Right lobe of liver (tissue), 6 donors: ENCODE results near the gene CHAF1A. TPM values are rescaled to one million over a fixed set of nuclear protein-coding genes. Genes with fewer than 3 reads are reported as not detected.

Experiments
- ATAC-seq, 4 donors: fragments of 200-7000 bp; cut with Tn5 transposase; one replicate each; pipeline ENCODE4 v1.9.1; 2020; ENCODE audit warnings: mild to moderate bottlenecking in 4 of 4, moderate library complexity in 4 of 4
- DNase-seq, 3 donors: peaks; one replicate each; pipeline ENCODE4 v3.0.0-alpha.2; 2020
- H3K27ac ChIP-seq, 3 donors: fragments of 200-600 bp; one replicate each; pipeline ENCODE4 v1.8.0; 2022
- H3K27me3 ChIP-seq, 2 donors: fragments of 200-600 bp; one replicate each; pipeline ENCODE4 v1.8.0; 2022
- H3K36me3 ChIP-seq, 4 donors: fragments of 200-600 bp; sonication (generic) in 1 of 4; one replicate each; pipeline versions ENCODE4 v1.5.1 to v1.8.0; 2017 to 2022; ENCODE audit warnings: control low read depth in 1 of 4
- H3K4me1 ChIP-seq, 4 donors: fragments of 200-600 bp; sonication (generic) in 1 of 4; one replicate each; pipeline versions ENCODE4 v1.5.1 to v1.8.0; 2017 to 2022; ENCODE audit warnings: control low read depth in 1 of 4
- H3K4me3 ChIP-seq, 3 donors: fragments of 200-600 bp; one replicate each; pipeline ENCODE4 v1.8.0; 2022
- H3K9me3 ChIP-seq, 4 donors: fragments of 200-600 bp; sonication (generic) in 1 of 4; one replicate each; pipeline versions ENCODE4 v1.5.1 to v1.8.0; 2017 to 2022; ENCODE audit warnings: control low read depth in 1 of 4
- POLR2A ChIP-seq: fragments of 450-650 bp; IDR thresholded peaks from one replicate; pipeline ENCODE4 v1.6.1; 2017; ENCODE audit warnings: antibody characterized with exemption, mild to moderate bottlenecking
- WGBS: methylation state at CpG from one replicate; pipeline ENCODE4 v1.1.6; 2018; ENCODE audit warnings: low coverage, low lambda C conversion rate; ENCODE audit not compliant: insufficient coverage; ENCODE audit errors: missing lambda C conversion rate; 5-methylcytosine and 5-hydroxymethylcytosine counted together
- intact Hi-C, 2 donors: fragments of 100-400 bp; cut with DNase I; formaldehyde crosslinking; loops; one replicate each; pipeline versions ENCODE4 v1.11.2 to v1.14.1; 2022
- total RNA-seq, 6 experiments: library from RNA; depleted of rRNA in 2 of 6; stranded (reverse); fragments of >200 nt in 2 of 6; fragmentation: NEBNext Ultra II Directional in 3 of 6; extraction: Animal tissue kit (Norgen Biotek cat#: 25700) in 3 of 6; gene quantifications; one replicate each; pipeline versions ENCODE4 v1.1.0 to v1.2.4, GENCODE V29; 2016 to 2023
- TF ChIP-seq, protein P1 (sequence below), 4 donors: fragments of 200-600 bp in 3 of 4; fragments of 450-650 bp in 1 of 4; IDR thresholded peaks; one replicate each; pipeline versions ENCODE4 v1.5.1 to v1.8.0; 2016 to 2022; ENCODE audit warnings: antibody characterized with exemption in 4 of 4, mild to moderate bottlenecking in 2 of 4
- donor health status: DM: no; HTN: yes; CAD: no.
- donor health status: DM: no; HTN: no; CAD: no.
- donor health status: DM: no; HTN: no; CAD: no.
- donor health status: DM: no; HTN: yes; CAD: no.
- donor health status: DM: no; HTN: yes; CAD: no.

CHAF1A gene
- total RNA-seq, 6 experiments from 2014 or later: 3.1 to 9.2 (median 3.5) TPM

DNA sequence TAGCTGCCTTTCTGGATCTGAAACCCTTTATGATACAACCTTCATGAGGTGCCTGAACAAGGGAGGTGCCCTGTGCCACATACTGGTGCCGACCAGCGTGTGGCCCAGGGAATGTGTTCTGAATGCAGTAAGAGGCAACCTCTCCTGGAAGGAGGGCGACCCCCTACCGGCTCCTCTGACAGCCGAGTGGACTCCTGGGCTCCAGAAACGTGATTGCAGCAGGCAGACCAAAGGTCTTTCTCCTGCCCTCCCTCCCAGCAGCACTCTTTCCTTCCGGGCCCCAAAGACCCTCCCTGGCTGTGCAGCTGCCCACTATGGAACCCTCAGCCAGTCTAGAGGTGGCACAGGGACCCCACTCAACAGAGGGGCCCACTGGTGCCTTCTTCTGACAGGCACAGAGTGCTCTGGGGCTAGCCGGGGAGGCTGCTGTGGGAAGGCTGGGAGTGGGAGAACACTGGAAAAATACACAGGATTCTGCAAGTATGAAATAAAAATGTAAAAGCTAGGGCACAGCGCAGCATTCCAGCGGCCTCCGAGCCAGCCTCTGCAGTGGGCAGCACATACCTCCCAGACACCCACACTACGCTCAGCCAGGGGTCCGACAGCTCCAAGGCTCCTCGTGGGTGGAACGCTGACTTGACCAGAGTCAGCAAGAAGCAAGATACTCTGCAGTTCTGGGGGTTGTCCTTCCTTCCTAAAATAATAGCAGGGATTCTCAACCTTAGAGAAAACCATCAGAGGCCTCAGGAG is 17.0 kb upstream of the CHAF1A start:
- intact Hi-C loops: no loop called here
- DNase-seq: no peak
- 56% methylated on average over 11 of the region's 15 CpGs for WGBS
- TF ChIP-seq, protein P1, sequence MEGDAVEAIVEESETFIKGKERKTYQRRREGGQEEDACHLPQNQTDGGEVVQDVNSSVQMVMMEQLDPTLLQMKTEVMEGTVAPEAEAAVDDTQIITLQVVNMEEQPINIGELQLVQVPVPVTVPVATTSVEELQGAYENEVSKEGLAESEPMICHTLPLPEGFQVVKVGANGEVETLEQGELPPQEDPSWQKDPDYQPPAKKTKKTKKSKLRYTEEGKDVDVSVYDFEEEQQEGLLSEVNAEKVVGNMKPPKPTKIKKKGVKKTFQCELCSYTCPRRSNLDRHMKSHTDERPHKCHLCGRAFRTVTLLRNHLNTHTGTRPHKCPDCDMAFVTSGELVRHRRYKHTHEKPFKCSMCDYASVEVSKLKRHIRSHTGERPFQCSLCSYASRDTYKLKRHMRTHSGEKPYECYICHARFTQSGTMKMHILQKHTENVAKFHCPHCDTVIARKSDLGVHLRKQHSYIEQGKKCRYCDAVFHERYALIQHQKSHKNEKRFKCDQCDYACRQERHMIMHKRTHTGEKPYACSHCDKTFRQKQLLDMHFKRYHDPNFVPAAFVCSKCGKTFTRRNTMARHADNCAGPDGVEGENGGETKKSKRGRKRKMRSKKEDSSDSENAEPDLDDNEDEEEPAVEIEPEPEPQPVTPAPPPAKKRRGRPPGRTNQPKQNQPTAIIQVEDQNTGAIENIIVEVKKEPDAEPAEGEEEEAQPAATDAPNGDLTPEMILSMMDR (IDR thresholded peaks at IDR 0.05): no peak
- TF ChIP-seq POLR2A: no peak
- Histone ChIP-seq H3K4me1 (peaks cover 0 to 46% (median 23%) of the 10 kb centered on the region in 4 donors), H3K36me3 (peaks cover 0 to 10% (median 3%) of the 10 kb centered on the region in 4 donors), H3K27ac (peak overlapping the region in 2 of 3 donors; percentile 18 to 24), H3K27me3 (no peaks in the 10 kb centered on the region), H3K4me3 (no peak overlapping the region), H3K9me3 (no peaks in the 10 kb centered on the region)
- no peak for ATAC-seq

DNA sequence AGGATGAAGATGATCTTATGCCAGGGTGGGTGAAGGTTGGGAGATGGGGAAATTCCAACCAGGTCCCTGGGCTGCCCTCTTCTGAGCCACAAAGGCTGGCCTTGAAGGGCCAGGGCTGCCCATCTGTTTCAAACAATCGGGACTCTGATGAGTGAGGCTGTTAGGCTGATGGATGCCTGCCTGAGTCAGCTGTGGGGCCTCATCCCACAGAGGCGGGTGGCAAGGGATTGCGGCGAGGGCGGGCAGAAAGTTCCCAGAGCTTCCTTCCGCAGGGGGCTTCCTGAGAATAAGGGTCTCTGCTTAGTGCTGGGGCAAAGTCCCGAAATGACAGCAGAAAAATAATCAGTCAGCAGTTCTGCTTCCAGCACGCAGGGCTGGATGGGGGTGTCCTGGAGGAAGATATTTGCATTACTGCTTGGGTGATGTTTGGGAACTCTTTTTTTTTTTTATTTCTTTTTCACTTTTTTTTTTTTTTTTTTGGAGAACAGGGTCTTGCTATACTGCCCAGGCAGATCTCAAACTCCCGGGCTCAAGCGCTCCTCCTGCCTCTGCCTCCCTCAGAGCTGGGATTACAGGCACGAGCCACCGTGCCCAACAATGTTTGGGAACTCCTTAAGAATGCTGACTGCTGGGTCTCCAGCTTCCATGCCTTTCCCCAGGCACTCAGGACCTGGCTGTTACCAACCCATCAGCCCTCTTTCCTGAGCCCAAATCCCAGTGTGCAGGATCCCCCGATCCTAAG is 16.2 kb upstream of the CHAF1A start:
- ATAC-seq (no peak), DNase-seq (no peak)
- no peak overlapping the region for H3K4me3 ChIP-seq
- H3K27me3 ChIP-seq: no peaks in the 10 kb centered on the region
- no peaks in the 10 kb centered on the region for H3K9me3 ChIP-seq
- peaks cover 0 to 52% (median 29%) of the 10 kb centered on the region in 4 donors for H3K4me1 ChIP-seq
- H3K36me3 ChIP-seq: peaks cover 0 to 10% (median 3%) of the 10 kb centered on the region in 4 donors
- intact Hi-C loops: no loop called here
- TF ChIP-seq, protein P1 (IDR thresholded peaks at IDR 0.05): peak in 1 of 4 donors; percentile 5
- no peak for TF ChIP-seq POLR2A
- H3K27ac ChIP-seq: no peak overlapping the region
- WGBS: 63% methylated on average over 7 of the region's 13 CpGs

DNA sequence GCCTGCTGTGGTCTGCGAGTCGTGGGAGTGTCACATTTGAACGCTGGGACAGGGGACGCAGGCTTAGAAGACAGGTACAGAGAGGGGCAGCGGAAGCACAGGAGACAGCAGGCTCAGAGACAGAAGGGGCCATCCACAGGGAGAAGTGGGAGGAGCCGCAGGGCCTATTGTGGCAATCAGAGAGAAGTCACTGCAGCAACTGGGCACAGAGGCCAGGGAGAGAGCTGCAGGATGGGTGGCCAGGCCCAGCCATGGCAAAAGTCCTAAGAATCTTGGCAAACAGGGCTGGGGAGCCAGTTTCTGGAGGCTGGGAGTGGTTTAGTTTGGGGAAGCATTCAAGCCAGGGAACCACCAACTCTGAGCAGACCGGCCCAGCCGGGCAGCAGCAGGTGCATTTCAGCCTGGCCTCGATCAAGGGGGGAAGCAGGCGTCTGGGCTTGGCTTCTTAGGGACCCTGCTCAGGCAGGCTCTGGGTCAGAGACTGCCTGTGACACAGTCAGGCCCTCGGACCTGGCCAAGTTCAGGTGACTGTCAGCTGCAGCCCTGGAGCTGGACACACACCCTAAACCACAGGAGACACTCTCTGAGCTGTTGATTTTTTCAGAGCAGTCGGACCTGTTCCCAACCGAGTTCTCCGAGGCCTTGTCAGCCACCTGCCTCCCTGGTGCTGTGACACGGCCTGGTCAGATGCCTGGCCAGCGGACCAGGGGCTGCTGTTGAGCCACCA is 13.9 kb upstream of the CHAF1A start:
- no peaks in the 10 kb centered on the region for H3K27me3 ChIP-seq
- H3K9me3 ChIP-seq: no peaks in the 10 kb centered on the region
- peak overlapping the region; percentile 75 to 88 (median 79) for H3K27ac ChIP-seq
- intact Hi-C loops: no loop called here
- DNase-seq: peak; percentile 62 to 82 (median 80)
- peaks cover 0 to 73% (median 42%) of the 10 kb centered on the region in 4 donors for H3K4me1 ChIP-seq
- TF ChIP-seq, protein P1 (IDR thresholded peaks at IDR 0.05): no peak
- peak; percentile 59 for TF ChIP-seq POLR2A
- peak; percentile 38 to 65 (median 58) for ATAC-seq
- 24% methylated on average over 10 of the region's 16 CpGs for WGBS
- peaks cover 0 to 8% (median 3%) of the 10 kb centered on the region in 4 donors for H3K36me3 ChIP-seq
- H3K4me3 ChIP-seq: no peak overlapping the region

DNA sequence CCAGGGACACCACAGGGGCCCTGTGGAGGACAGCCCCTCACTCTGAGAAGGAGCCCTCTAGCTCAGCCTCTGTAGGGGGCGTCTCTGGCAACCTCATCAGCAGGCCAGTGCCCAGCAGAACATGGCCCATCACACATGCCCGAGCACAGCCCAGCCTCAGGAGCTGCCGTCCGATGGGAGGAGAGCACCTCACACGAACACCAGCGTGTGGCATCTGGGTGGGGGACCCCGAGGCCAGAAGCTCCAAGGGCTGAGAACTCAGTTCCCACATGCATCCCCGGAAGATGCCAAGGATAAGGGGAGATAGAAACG is 13.4 kb upstream of the CHAF1A start:
- 38% methylated on average over 4 of the region's 9 CpGs for WGBS
- TF ChIP-seq POLR2A: no peak
- TF ChIP-seq, protein P1 (IDR thresholded peaks at IDR 0.05): no peak
- ATAC-seq (no peak), DNase-seq (no peak)
- no peak overlapping the region for H3K4me3 ChIP-seq
- no peaks in the 10 kb centered on the region for H3K9me3 ChIP-seq
- peak overlapping the region; percentile 75 to 88 (median 79) for H3K27ac ChIP-seq
- H3K27me3 ChIP-seq: no peaks in the 10 kb centered on the region
- intact Hi-C loops: no loop called here
- peaks cover 0 to 78% (median 42%) of the 10 kb centered on the region in 4 donors for H3K4me1 ChIP-seq
- peaks cover 0 to 6% (median 3%) of the 10 kb centered on the region in 4 donors for H3K36me3 ChIP-seq
